Sciatic nerve (tissue), 2 donors: ENCODE results near the gene CHST13. TPM values are rescaled to one million over a fixed set of nuclear protein-coding genes. Genes with fewer than 3 reads are reported as not detected.
A peak's percentile ranks its signal among the peaks of the same experiment; 100 is the strongest.

Experiments used
- ATAC-seq: fragments of 200-7000 bp; cut with Tn5 transposase; one replicate; pipeline ENCODE4 v1.9.1; 2020; ENCODE audit warnings: mild to moderate bottlenecking, moderate library complexity
- DNase-seq: peaks from one replicate; pipeline ENCODE4 v3.0.0-alpha.2; 2020; ENCODE audit warnings: low spot score
- intact Hi-C: fragments of 100-400 bp; cut with DNase I; formaldehyde crosslinking; loops from one replicate; pipeline ENCODE4 v1.14.2; 2022
- total RNA-seq: library from RNA; stranded (reverse); fragmentation: NEBNext Ultra II Directional; extraction: Animal tissue kit (Norgen Biotek cat#: 25700); gene quantifications from one replicate; pipeline ENCODE4 v1.2.1, GENCODE V29; 2021
- donor health status: DM: no; HTN: no; CAD: no.
- donor health status: DM: no; HTN: no; CAD: no.

CHST13 gene
- total RNA-seq, 1 donor from 2014 or later, result 0.89 TPM

GRCh38 chr3:126501736-126502135, 22.2 kb upstream of the CHST13 start:
- intact Hi-C loops, result no loop called here
- no peak for DNase-seq
- no peak for ATAC-seq

- intact Hi-C loops, result no loop called here
- ATAC-seq, result no peak
- DNase-seq, result no peak
These were observed 21.3 kb upstream of the CHST13 start for GRCh38 chr3:126502656-126503055.

- DNase-seq (no peak), ATAC-seq (no peak)
- intact Hi-C loops, result no loop called here
These were observed 20.3 kb upstream of the CHST13 start for GRCh38 chr3:126503701-126504100.

DNA sequence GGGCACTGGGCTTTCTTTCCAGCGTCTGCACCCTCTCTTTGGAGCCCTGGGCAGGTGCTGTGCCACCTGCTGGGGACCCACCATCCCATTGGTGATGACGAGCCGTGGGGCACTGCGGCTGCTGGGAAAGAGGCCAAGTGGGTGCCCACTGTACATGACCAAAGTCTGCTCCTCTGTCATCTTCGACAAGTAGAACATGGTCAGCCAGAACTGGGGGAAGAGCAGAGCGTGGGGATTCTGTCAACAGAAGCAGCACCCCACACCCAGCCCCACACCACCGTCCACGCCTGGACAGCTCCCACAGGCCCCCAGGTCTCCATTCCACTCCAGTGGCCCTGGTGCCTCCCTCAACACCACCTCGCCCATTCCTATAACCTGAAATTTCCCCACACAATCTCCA, 16.1 kb upstream of the CHST13 start:
- DNase-seq (no peak), ATAC-seq (no peak)
- intact Hi-C loops, result no loop called here

DNA sequence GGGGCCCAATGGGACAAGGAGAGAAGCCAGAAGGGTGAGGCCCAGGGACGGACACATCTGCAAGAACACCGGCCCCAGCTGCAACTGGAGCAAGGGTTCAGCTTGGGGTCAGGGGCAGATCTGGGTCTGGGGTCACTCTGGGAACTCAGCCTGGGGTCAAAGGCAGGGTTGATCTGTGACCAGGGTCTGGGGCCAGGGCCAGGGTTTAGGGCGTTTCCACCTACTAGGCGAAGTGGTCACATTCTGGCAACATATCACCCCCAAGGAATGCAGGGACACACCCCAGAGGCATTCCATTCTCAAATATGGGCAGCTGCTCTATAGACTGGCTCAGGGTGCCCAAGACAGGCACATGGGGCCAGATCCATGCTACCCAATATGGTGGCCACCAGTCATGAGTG, 15.4 kb upstream of the CHST13 start:
- no peak for DNase-seq
- intact Hi-C loops, result no loop called here
- no peak for ATAC-seq

- intact Hi-C loops, result no loop called here
- DNase-seq, result peak; percentile 52
- no peak for ATAC-seq
These were observed 14.2 kb upstream of the CHST13 start for GRCh38 chr3:126509597-126510307.

GRCh38 chr3:126510308-126510910, 13.5 kb upstream of the CHST13 start:
- intact Hi-C loops, result no loop called here
- DNase-seq (peak; percentile 42), ATAC-seq (no peak)

GRCh38 chr3:126511291-126511690, 12.7 kb upstream of the CHST13 start:
- intact Hi-C loops, result no loop called here
- DNase-seq (peak; percentile 31), ATAC-seq (no peak)

GRCh38 chr3:126512026-126512425, 11.9 kb upstream of the CHST13 start:
- no peak for ATAC-seq
- peak; percentile 42 for DNase-seq

GRCh38 chr3:126512916-126513650, 10.9 kb upstream of the CHST13 start:
- no peak for DNase-seq
- intact Hi-C loops, result no loop called here
- ATAC-seq, result no peak

More at GRCh38 chr3:126512026-126512425, 11.9 kb upstream of the CHST13 start:
- intact Hi-C loops, result no loop called here

- DNase-seq, result no peak
- intact Hi-C loops, result no loop called here
- ATAC-seq, result no peak
These were observed 9.8 kb upstream of the CHST13 start for GRCh38 chr3:126514161-126514560.

- ATAC-seq, result no peak
- intact Hi-C loops, result no loop called here
- no peak for DNase-seq
These were observed 8.8 kb upstream of the CHST13 start for GRCh38 chr3:126515066-126515706.

- DNase-seq (no peak), ATAC-seq (no peak)
- intact Hi-C loops, result no loop called here
These were observed 7.6 kb upstream of the CHST13 start for GRCh38 chr3:126516152-126516935.

DNA sequence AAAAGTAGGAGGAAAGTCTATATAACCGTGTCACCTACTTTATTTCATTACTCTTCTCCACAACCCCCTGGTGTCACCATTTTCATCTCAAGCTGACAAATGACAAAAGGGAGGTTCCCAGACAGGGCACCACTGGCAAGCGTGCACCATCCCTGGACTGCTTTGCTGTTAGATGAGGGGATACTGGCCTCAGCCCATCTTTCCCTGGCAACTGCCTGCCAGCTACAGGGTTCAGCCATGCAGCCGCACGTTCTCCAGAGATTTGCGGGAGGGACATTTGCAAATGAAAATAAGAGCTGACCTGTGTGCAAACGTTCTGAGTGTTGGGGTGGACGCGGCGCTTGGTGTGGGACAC, 7.0 kb upstream of the CHST13 start:
- intact Hi-C loops, result no loop called here
- ATAC-seq (no peak), DNase-seq (no peak)

DNA sequence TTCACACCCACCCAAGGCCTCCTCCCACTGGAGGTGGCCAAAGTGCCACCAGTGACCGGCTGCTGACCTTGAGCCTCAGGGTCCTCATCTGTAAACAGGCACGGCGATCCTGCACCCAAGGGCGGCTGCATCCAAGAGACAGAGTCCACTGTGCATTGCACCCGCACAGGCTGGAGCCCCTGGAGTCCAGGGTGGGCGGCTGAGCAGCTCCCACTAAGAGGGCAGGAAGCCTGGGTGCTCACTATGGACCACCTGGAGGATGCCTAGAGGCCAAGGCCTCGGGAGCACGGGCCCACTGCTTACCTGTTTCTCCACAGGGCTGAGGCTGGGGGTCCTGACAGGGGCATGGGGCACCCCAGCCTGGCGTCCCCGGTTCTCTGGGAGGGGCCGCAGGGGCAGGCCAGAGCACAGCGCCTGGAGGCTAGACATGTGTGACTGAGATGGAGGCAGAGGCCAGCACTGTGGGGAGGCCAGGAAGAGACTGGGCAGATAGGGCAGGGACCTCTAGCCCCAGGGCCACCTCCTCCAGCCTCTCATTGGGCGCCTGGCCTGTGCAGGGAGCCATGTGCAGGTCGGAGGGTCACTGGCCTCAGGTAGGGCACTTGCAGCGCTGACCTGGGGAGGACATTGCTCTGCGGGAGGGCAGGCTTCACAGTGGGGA, 6.5 kb upstream of the CHST13 start, which contains the start of gene UROC1:
Gene UROC1, minus strand, starts transcription at position 483 of the 661 bp plus-strand sequence. Its CDS starts 54 bp downstream, at position 429.
- ATAC-seq (no peak), DNase-seq (no peak)
- intact Hi-C loops, result no loop called here

- intact Hi-C loops, result no loop called here
- DNase-seq (peak; percentile 41), ATAC-seq (no peak)
These were observed 5.8 kb upstream of the CHST13 start for GRCh38 chr3:126517986-126518778.

GRCh38 chr3:126518779-126519177, 5.2 kb upstream of the CHST13 start:
- ATAC-seq, result no peak
- peak; percentile 5 for DNase-seq
- intact Hi-C loops, result no loop called here
